HG03442 (cell line): ENCODE results near the gene PSMC3.
A peak's percentile ranks its signal among the peaks of the same experiment; 100 is the strongest.

Experiments used
- ATAC-seq: cut with Tn5 transposase; IDR thresholded peaks from one replicate; pipeline ENCODE4 v1.9.1; 2021; ENCODE audit warnings: mild to moderate bottlenecking, moderate library complexity; ENCODE audit not compliant: unreplicated experiment

PSMC3 gene

GRCh38 chr11:47426062-47426956 lies at the start of gene PSMC3:
Gene PSMC3, minus strand, starts transcription at chr11:47426439. Its CDS starts 160 bp downstream, at chr11:47426279.
- ATAC-seq, result peak; percentile 84

GRCh38 chr11:47470671-47471070 lies 44.4 kb upstream of the PSMC3 start:
- no peak for ATAC-seq

GRCh38 chr11:47469361-47470179 lies 43.3 kb upstream of the PSMC3 start:
- no peak for ATAC-seq

- ATAC-seq, result no peak
Measured at GRCh38 chr11:47468598-47469214, 42.5 kb upstream of the PSMC3 start.

- ATAC-seq, result no peak
Measured at GRCh38 chr11:47467357-47467756, 41.1 kb upstream of the PSMC3 start.

GRCh38 chr11:47466701-47467250 lies 40.5 kb upstream of the PSMC3 start:
- ATAC-seq, result no peak

GRCh38 chr11:47466201-47466600 lies 40.0 kb upstream of the PSMC3 start:
- no peak for ATAC-seq

- no peak for ATAC-seq
Measured at GRCh38 chr11:47464483-47464882, 38.2 kb upstream of the PSMC3 start.

- no peak for ATAC-seq
Measured at GRCh38 chr11:47461876-47462275, 35.6 kb upstream of the PSMC3 start.

GRCh38 chr11:47460571-47461235 lies 34.5 kb upstream of the PSMC3 start:
- ATAC-seq, result no peak

- ATAC-seq, result peak; percentile 58
Measured at GRCh38 chr11:47454258-47454671, 28.0 kb upstream of the PSMC3 start.

GRCh38 chr11:47453365-47453764 lies 27.1 kb upstream of the PSMC3 start:
- no peak for ATAC-seq

GRCh38 chr11:47451990-47452389 lies 25.8 kb upstream of the PSMC3 start:
- no peak for ATAC-seq

GRCh38 chr11:47451436-47451835 lies 25.2 kb upstream of the PSMC3 start:
- ATAC-seq, result no peak

- no peak for ATAC-seq
Measured at GRCh38 chr11:47449541-47449940, 23.3 kb upstream of the PSMC3 start.

GRCh38 chr11:47448566-47449427 lies 22.6 kb upstream of the PSMC3 start, which contains the start of gene RAPSN:
Gene RAPSN, minus strand, starts transcription at chr11:47449136. Its CDS starts 172 bp downstream, at chr11:47448964.
- ATAC-seq, result no peak

GRCh38 chr11:47447906-47448305 lies 21.7 kb upstream of the PSMC3 start:
- no peak for ATAC-seq

GRCh38 chr11:47446833-47447232 lies 20.6 kb upstream of the PSMC3 start:
- no peak for ATAC-seq

- no peak for ATAC-seq
Measured at GRCh38 chr11:47445840-47446239, 19.6 kb upstream of the PSMC3 start.
